Measurements from ENCODE around the gene SNX9. TPM values are rescaled to one million over a fixed set of nuclear protein-coding genes. Genes with fewer than 3 reads are reported as not detected.

Gene SNX9
- total RNA-seq, 1 donor from 2014 or later, result 36.0 TPM

GRCh38 chr6:157830354-157831017, 7.4 kb downstream of the SNX9 start:
- FAIRE-seq (no peak), DNase-seq (ENCODE audit: low read depth) (peak; percentile 52)
- no peaks in the 10 kb centered on the region for H3K9me3 Mint-ChIP-seq (ENCODE audit: unreplicated experiment)
- no peaks in the 10 kb centered on the region for H3K27me3 Mint-ChIP-seq (ENCODE audit: low read depth, unreplicated experiment)
- H3K4me1 Mint-ChIP-seq (ENCODE audit: low read depth, unreplicated experiment), result peaks cover 45% of the 10 kb centered on the region
- Histone ChIP-seq H3K36me3 (ENCODE audit: insufficient read depth, low read length) (no peaks in the 10 kb centered on the region), H3K9ac (ENCODE audit: low read length) (no peak overlapping the region), H4K20me1 (ENCODE audit: insufficient read depth, low read length) (peaks cover 56% of the 10 kb centered on the region), H2AFZ (ENCODE audit: low read depth, low read length) (no peak overlapping the region), H3K9me3 (ENCODE audit: insufficient read depth, low read depth, low read length) (no peaks in the 10 kb centered on the region), H3K4me2 (ENCODE audit: low read length) (peak overlapping the region; percentile 64), H3K79me2 (ENCODE audit: insufficient read depth, low read length) (peaks cover 86% of the 10 kb centered on the region), H3K4me1 (ENCODE audit: insufficient read depth, low read length) (peaks cover 34% of the 10 kb centered on the region), H3K27me3 (ENCODE audit: insufficient read depth, low read length) (no peaks in the 10 kb centered on the region), H3K27ac (ENCODE audit: low read depth, low read length) (no peak overlapping the region), H3K4me3 (ENCODE audit: insufficient read depth, low read depth, low read length) (no peak overlapping the region)
- H3K4me3 Mint-ChIP-seq (ENCODE audit: unreplicated experiment), result no peak overlapping the region
- no peaks in the 10 kb centered on the region for H3K36me3 Mint-ChIP-seq (ENCODE audit: low read depth, unreplicated experiment)
- no peak overlapping the region for H3K27ac Mint-ChIP-seq (ENCODE audit: unreplicated experiment)
- TF ChIP-seq EZH2 (IDR thresholded peaks at IDR 0.05; ENCODE audit: insufficient read depth, low read length), result no peak
- TF ChIP-seq CTCF (IDR thresholded peaks at IDR 0.05; ENCODE audit: insufficient read depth, low read depth, low read length), result no peak

GRCh38 chr6:157831018-157831369, 7.9 kb downstream of the SNX9 start:
- H3K9ac ChIP-seq (ENCODE audit: low read length), result peak overlapping the region; percentile 11
- no peaks in the 10 kb centered on the region for H3K27me3 ChIP-seq (ENCODE audit: insufficient read depth, low read length)
- Mint-ChIP-seq H3K4me3 (ENCODE audit: unreplicated experiment) (no peak overlapping the region), H3K27ac (ENCODE audit: unreplicated experiment) (peak overlapping the region; percentile 5), H3K27me3 (ENCODE audit: low read depth, unreplicated experiment) (no peaks in the 10 kb centered on the region), H3K36me3 (ENCODE audit: low read depth, unreplicated experiment) (no peaks in the 10 kb centered on the region), H3K9me3 (ENCODE audit: unreplicated experiment) (no peaks in the 10 kb centered on the region), H3K4me1 (ENCODE audit: low read depth, unreplicated experiment) (peaks cover 42% of the 10 kb centered on the region)
- H2AFZ ChIP-seq (ENCODE audit: low read depth, low read length), result no peak overlapping the region
- H3K4me3 ChIP-seq (ENCODE audit: insufficient read depth, low read depth, low read length), result no peak overlapping the region
- H3K4me1 ChIP-seq (ENCODE audit: insufficient read depth, low read length), result peaks cover 29% of the 10 kb centered on the region
- no peaks in the 10 kb centered on the region for H3K36me3 ChIP-seq (ENCODE audit: insufficient read depth, low read length)
- TF ChIP-seq CTCF (IDR thresholded peaks at IDR 0.05; ENCODE audit: insufficient read depth, low read depth, low read length) (no peak), EZH2 (IDR thresholded peaks at IDR 0.05; ENCODE audit: insufficient read depth, low read length) (no peak)
- DNase-seq (ENCODE audit: low read depth) (no peak), FAIRE-seq (no peak)
- H4K20me1 ChIP-seq (ENCODE audit: insufficient read depth, low read length), result peaks cover 53% of the 10 kb centered on the region
- peak overlapping the region; percentile 64 for H3K4me2 ChIP-seq (ENCODE audit: low read length)
- H3K27ac ChIP-seq (ENCODE audit: low read depth, low read length), result no peak overlapping the region
- H3K79me2 ChIP-seq (ENCODE audit: insufficient read depth, low read length), result peaks cover 86% of the 10 kb centered on the region
- no peaks in the 10 kb centered on the region for H3K9me3 ChIP-seq (ENCODE audit: insufficient read depth, low read depth, low read length)
